Esophagus squamous epithelium (tissue), 5 donors: ENCODE measurements around the gene LMNA. TPM values are rescaled to one million over a fixed set of nuclear protein-coding genes. Genes with fewer than 3 reads are reported as not detected.
"Not testable (repeated sequence)": the region's sequence is repeated elsewhere in the genome, so short reads cannot be mapped to it uniquely, and the experiment has no call there.

Experiments used
- DNase-seq: peaks from one replicate; lab custom pipeline; 2025; lab: John Stamatoyannopoulos, UW
- H3K27ac ChIP-seq, 4 donors: fragments of 200-600 bp; sonication (generic); one replicate each; pipeline ENCODE4 v1.5.1; 2016 to 2019; ENCODE audit warnings: mild to moderate bottlenecking in 1 of 4
- H3K27me3 ChIP-seq, 4 donors: fragments of 200-600 bp; sonication (generic); 1 replicate in 3 of 4; 2 replicates in 1 of 4; pipeline versions ENCODE4 v1.5.1 to v1.6.0; 2017 to 2021; ENCODE audit warnings: antibody characterized with exemption in 1 of 4
- H3K36me3 ChIP-seq, 3 donors: fragments of 200-600 bp; sonication (generic); one replicate each; pipeline ENCODE4 v1.5.1; 2016 to 2019
- H3K4me1 ChIP-seq, 3 donors: fragments of 200-600 bp; sonication (generic); one replicate each; pipeline ENCODE4 v1.5.1; 2017 to 2019
- H3K4me3 ChIP-seq, 4 donors: fragments of 200-600 bp; sonication (generic); 1 replicate in 3 of 4; 2 replicates in 1 of 4; pipeline ENCODE4 v1.5.1; 2016 to 2019; ENCODE audit warnings: mild to moderate bottlenecking in 2 of 4, moderate library complexity in 1 of 4
- H3K9me3 ChIP-seq, 3 donors: fragments of 200-600 bp; sonication (generic); one replicate each; pipeline ENCODE4 v1.5.1; 2016 to 2019
- POLR2A ChIP-seq, 4 donors: fragments of 450-650 bp; IDR thresholded peaks; one replicate each; pipeline ENCODE4 v1.6.1; 2017; ENCODE audit warnings: antibody characterized with exemption in 4 of 4, mild to moderate bottlenecking in 4 of 4, moderate library complexity in 3 of 4
- WGBS, 2 donors: methylation state at CpG; one replicate each; pipeline ENCODE4 v1.1.5; 2018; 5-methylcytosine and 5-hydroxymethylcytosine counted together
- intact Hi-C: fragments of 100-400 bp; cut with DNase I; formaldehyde crosslinking; loops from one replicate; pipeline ENCODE4 v1.15.0; 2022
- total RNA-seq, 4 donors: library from RNA; depleted of rRNA; stranded (reverse); fragments of >200 nt; gene quantifications; one replicate each; pipeline ENCODE4 v1.1.0, GENCODE V29; 2016
- TF ChIP-seq, protein P1 (sequence below), 6 experiments: fragments of 450-650 bp in 4 of 6; fragments of 200-600 bp in 2 of 6; sonication (generic) in 2 of 6; IDR thresholded peaks; one replicate each; pipeline ENCODE4 v1.5.1; 2016 to 2019; ENCODE audit warnings: antibody characterized with exemption in 6 of 6, mild to moderate bottlenecking in 4 of 6, moderate library complexity in 4 of 6
- donor health status: DM: yes; HTN: yes; CAD: no.

Gene LMNA
- total RNA-seq, 4 donors from 2014 or later, result 322 to 480 (median 403) TPM

DNA sequence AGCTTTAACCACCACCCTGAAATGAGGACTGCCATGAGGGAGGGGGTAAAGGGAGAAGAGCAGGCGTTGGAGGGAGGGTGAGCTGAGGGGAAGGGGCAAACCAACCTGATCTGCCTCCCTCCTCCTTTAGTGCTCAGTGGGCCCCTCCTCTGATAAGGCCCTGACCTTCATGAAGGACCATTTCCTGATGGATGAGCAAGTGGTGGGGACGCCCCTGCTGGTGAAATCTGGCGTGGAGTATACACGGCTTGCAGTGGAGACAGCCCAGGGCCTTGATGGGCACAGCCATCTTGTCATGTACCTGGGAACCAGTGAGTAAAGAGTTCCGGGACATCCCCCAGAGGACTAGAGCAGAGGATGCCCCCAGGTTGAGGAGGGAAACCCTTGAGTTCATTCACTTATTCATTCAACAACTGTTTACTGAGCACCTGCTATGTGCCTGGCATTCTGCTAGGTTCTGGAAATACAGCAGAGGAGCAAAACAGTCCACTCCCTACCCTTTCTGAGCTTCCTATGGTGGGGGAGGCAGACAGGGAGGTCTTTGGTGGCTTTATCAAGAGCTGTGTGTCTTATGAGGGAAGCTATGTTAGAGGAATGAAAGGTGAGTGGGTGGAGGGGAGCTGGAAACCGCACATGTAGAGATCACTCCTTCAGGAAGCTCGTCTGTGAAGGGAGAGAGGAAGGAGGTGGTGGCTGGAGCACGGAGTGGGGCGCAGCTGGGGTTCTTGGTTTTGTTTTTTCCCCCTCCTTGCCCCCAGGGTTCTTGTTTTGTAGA, 58.4 kb downstream of the LMNA start:
- intact Hi-C loops, result no loop called here
- 89 to 90% methylated on average over 8 to 9 of the region's 9 CpGs for WGBS, 2 donors
- Histone ChIP-seq H3K9me3 (no peaks in the 10 kb centered on the region), H3K27ac (no peak overlapping the region), H3K4me3 (no peak overlapping the region), H3K27me3 (no peaks in the 10 kb centered on the region), H3K36me3 (peaks cover 0 to 98% (median 8%) of the 10 kb centered on the region in 3 donors), H3K4me1 (no peaks in the 10 kb centered on the region)
- TF ChIP-seq, protein P1, sequence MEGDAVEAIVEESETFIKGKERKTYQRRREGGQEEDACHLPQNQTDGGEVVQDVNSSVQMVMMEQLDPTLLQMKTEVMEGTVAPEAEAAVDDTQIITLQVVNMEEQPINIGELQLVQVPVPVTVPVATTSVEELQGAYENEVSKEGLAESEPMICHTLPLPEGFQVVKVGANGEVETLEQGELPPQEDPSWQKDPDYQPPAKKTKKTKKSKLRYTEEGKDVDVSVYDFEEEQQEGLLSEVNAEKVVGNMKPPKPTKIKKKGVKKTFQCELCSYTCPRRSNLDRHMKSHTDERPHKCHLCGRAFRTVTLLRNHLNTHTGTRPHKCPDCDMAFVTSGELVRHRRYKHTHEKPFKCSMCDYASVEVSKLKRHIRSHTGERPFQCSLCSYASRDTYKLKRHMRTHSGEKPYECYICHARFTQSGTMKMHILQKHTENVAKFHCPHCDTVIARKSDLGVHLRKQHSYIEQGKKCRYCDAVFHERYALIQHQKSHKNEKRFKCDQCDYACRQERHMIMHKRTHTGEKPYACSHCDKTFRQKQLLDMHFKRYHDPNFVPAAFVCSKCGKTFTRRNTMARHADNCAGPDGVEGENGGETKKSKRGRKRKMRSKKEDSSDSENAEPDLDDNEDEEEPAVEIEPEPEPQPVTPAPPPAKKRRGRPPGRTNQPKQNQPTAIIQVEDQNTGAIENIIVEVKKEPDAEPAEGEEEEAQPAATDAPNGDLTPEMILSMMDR (IDR thresholded peaks at IDR 0.05), result no peak
- TF ChIP-seq POLR2A (IDR thresholded peaks at IDR 0.05), result no peak
- DNase-seq, result no peak

DNA sequence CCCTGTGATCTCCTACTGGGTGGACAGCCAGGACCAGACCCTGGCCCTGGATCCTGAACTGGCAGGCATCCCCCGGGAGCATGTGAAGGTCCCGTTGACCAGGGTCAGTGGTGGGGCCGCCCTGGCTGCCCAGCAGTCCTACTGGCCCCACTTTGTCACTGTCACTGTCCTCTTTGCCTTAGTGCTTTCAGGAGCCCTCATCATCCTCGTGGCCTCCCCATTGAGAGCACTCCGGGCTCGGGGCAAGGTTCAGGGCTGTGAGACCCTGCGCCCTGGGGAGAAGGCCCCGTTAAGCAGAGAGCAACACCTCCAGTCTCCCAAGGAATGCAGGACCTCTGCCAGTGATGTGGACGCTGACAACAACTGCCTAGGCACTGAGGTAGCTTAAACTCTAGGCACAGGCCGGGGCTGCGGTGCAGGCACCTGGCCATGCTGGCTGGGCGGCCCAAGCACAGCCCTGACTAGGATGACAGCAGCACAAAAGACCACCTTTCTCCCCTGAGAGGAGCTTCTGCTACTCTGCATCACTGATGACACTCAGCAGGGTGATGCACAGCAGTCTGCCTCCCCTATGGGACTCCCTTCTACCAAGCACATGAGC, 62.2 kb downstream of the LMNA start:
- H3K27ac ChIP-seq, result no peak overlapping the region
- H3K4me1 ChIP-seq, result no peaks in the 10 kb centered on the region
- DNase-seq, result no peak
- peaks cover 0 to 66% (median 8%) of the 10 kb centered on the region in 3 donors for H3K36me3 ChIP-seq
- WGBS, 2 donors, result 90% methylated on average over 4 of the region's 12 CpGs; no CpG with 5 or more reads in 1 of the 2 donors
- intact Hi-C loops, result no loop called here
- no peak for TF ChIP-seq POLR2A (IDR thresholded peaks at IDR 0.05)
- H3K4me3 ChIP-seq, result no peak overlapping the region
- no peaks in the 10 kb centered on the region for H3K27me3 ChIP-seq
- H3K9me3 ChIP-seq, result no peaks in the 10 kb centered on the region

- DNase-seq, result no peak
- H3K9me3 ChIP-seq, result no peaks in the 10 kb centered on the region
- no peak overlapping the region for H3K4me3 ChIP-seq
- intact Hi-C loops, result no loop called here
- TF ChIP-seq, protein P1 (IDR thresholded peaks at IDR 0.05), result no peak
- TF ChIP-seq POLR2A (IDR thresholded peaks at IDR 0.05), result no peak
- no peak overlapping the region for H3K27ac ChIP-seq
- no peaks in the 10 kb centered on the region for H3K27me3 ChIP-seq
- 73 to 83% methylated on average over 7 of the region's 7 CpGs for WGBS, 2 donors
- peaks cover 0 to 53% (median 8%) of the 10 kb centered on the region in 3 donors for H3K36me3 ChIP-seq
- H3K4me1 ChIP-seq, result no peaks in the 10 kb centered on the region
Observed at GRCh38 chr1:156177919-156178654, 63.6 kb downstream of the LMNA start.

DNA sequence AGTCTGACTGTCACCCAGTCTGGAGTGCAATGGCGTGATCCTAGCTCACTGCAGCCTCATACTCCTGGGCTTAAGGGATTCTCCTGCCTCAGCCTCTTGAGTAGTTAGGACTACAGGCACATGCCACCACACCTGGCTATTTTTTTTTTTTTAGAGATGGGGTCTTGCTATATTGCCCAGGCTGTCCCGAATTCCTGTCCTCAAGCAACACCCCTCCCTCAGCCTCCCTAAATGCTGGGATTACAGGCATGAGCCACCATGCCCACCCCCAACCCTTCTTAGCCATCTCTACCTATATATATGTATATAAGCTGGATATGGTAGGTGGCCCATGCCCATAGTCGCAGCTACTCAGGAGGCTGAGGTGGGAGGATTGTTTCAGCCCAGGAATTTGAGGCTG, 66.0 kb downstream of the LMNA start:
- Histone ChIP-seq H3K36me3 (peaks cover 0 to 29% (median under 1%) of the 10 kb centered on the region in 3 donors), H3K27ac (no peak overlapping the region), H3K4me1 (no peaks in the 10 kb centered on the region), H3K9me3 (no peaks in the 10 kb centered on the region), H3K27me3 (no peaks in the 10 kb centered on the region), H3K4me3 (no peak overlapping the region)
- no peak for DNase-seq
- TF ChIP-seq, protein P1 (IDR thresholded peaks at IDR 0.05), result no peak
- TF ChIP-seq POLR2A (IDR thresholded peaks at IDR 0.05), result no peak
- WGBS, 2 donors, result 94 to 100% methylated on average over 3 of the region's 3 CpGs
- intact Hi-C loops, result no loop called here

- H3K27me3 ChIP-seq, intact Hi-C loops, H3K4me1 ChIP-seq, H3K27ac ChIP-seq, H3K4me3 ChIP-seq, H3K9me3 ChIP-seq, DNase-seq: not testable (repeated sequence)
- 37 to 44% methylated on average over 3 to 8 of the region's 8 CpGs for WGBS, 2 donors
- peaks cover 0 to 19% (median 0%) of the 10 kb centered on the region in 3 donors for H3K36me3 ChIP-seq
Observed at GRCh38 chr1:156181391-156181924, 66.9 kb downstream of the LMNA start.

GRCh38 chr1:156182010-156182779, 67.7 kb downstream of the LMNA start:
- H3K9me3 ChIP-seq, intact Hi-C loops, DNase-seq, H3K4me1 ChIP-seq, H3K27me3 ChIP-seq, H3K4me3 ChIP-seq, H3K27ac ChIP-seq: not testable (repeated sequence)
- H3K36me3 ChIP-seq, result peaks cover 0 to 12% (median 0%) of the 10 kb centered on the region in 3 donors
- WGBS, 2 donors, result 82 to 91% methylated on average over 12 of the region's 12 CpGs

- H3K4me1 ChIP-seq, H3K9me3 ChIP-seq, intact Hi-C loops, H3K27ac ChIP-seq, H3K4me3 ChIP-seq, H3K36me3 ChIP-seq, H3K27me3 ChIP-seq, DNase-seq: not testable (repeated sequence)
- WGBS, 2 donors, result 82 to 97% methylated on average over 2 of the region's 2 CpGs
Observed at GRCh38 chr1:156186347-156187177, 72.1 kb downstream of the LMNA start.
